ENCODE data around the gene GDPGP1. TPM values are rescaled to one million over a fixed set of nuclear protein-coding genes. Genes with fewer than 3 reads are reported as not detected.

Gene GDPGP1
- total and polyA plus RNA-seq, 9 of the 15 experiments (the other 6 are each of a cell fraction or from before 2014, with no cell fraction given) = 0.78 to 6.1 (median 2.8) TPM

DNA sequence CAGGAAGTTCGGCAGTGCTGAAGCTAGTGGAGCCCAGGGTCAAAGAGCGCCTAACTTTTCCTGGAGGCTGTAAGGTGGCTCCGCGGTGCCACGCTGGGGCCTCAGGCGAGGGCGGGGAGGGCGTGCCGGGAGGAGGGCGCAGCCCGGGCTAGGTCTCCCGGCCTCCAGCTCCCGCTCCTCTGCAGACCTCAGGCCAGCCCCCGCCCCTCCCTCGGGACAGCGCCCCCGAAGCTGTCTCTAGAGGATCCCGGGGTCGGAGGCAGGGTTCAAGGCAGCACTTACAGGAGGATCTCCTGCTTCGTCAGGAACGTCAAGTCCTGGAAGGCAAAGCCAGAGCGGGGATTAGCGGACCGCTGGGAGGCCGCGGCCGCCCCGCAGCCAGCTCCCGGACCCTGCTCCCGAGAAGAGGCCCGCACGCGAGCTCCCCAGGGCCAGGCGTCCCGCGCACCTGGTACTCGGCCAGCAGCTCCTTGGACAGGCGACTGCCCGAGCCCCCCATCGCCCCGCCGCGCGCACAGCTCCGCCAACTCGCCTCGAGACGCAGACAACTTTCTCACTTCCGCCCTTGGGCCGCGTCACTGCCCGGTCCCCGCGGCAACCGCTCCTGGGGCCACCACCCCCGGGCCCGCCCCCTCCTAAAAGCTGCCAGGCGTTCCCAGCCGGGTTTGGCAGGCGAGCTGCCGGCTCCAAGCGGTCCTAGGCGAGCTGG lies 468 bp upstream of the GDPGP1 start, which contains the start of gene CIB1:
Gene CIB1 (minus strand): TSS at position 555 of the 709 bp plus-strand sequence. CDS start 56 bp downstream, at position 499.
- DNase-seq (ENCODE audit: extremely low read depth in 1 of 4, low spot score in 3 of 4) = peak; percentile 97 to 98 (median 98)
- ChIA-PET CTCF (ENCODE audit: low intra/inter-chr PET ratio) (interaction anchor here (0.5 to 1.4 kb wide), 3 partner anchors 73 to 91 kb away, joined by 3 to 8 read pairs (median 4); no protein-coding TSS in a partner anchor), POLR2A (interaction anchor here (0.5 to 2.0 kb wide), 19 partner anchors 8 to 672 kb away, joined by 3 to 15 read pairs (median 4); partner anchors contain the start of genes IDH2, SEMA4B and TTLL13)
- H3K9me3 ChIP-seq (replicated peaks; ENCODE audit: control insufficient read depth, insufficient read depth, low read depth, low read length) = no peaks in the 10 kb centered on the region
- no peaks in the 10 kb centered on the region for H3K27me3 ChIP-seq (ENCODE audit: control insufficient read depth in 2 of 2, insufficient read depth in 2 of 2, low read length in 2 of 2)
- 0 out of 2 replicates have a peak, but pooled peaks cover 4% of the 10 kb centered on the region for H4K20me1 ChIP-seq (replicated peaks; ENCODE audit: control insufficient read depth, insufficient read depth, low read length)
- H2AFZ ChIP-seq (ENCODE audit: low read depth, low read length) = peak within 1 kb of the TSS; percentile 93
- in situ Hi-C loops (cut with MboI) (loop anchor here (10.0 kb wide), 1 partner anchor 449 kb away; no protein-coding TSS in a partner anchor), intact Hi-C loops (cut with micrococcal nuclease) (loop anchor here (1.0 to 5.0 kb wide), 3 partner anchors 33 to 90 kb away; no protein-coding TSS in a partner anchor)
- peak within 1 kb of the TSS; percentile 79 to 93 for H3K9ac ChIP-seq (ENCODE audit: insufficient read depth in 1 of 2, low read depth in 2 of 2, low read length in 2 of 2)
- under 1% methylated on average over 43 of the region's 63 CpGs for WGBS (ENCODE audit: insufficient coverage, low coverage, missing lambda C conversion rate)
- H3K4me2 ChIP-seq (ENCODE audit: insufficient read depth, low read length) = peak within 1 kb of the TSS; percentile 94
- H3K9me1 ChIP-seq (ENCODE audit: control insufficient read depth, insufficient read depth, low read length) = no peaks in the 10 kb centered on the region
- peak within 1 kb of the TSS; percentile 78 for H3K4me3 ChIP-seq
- H3K4me1 ChIP-seq (replicated peaks in 1 of 2; ENCODE audit: control insufficient read depth in 2 of 2, insufficient read depth in 2 of 2, low read length in 2 of 2) = peaks cover 7 to 35% of the 10 kb centered on the region in 2 experiments; a peak in 3 of 5 replicates
- peak within 1 kb of the TSS; percentile 83 for H3K27ac ChIP-seq (ENCODE audit: extremely low read depth, low read depth, low read length)
- H3K36me3 ChIP-seq (ENCODE audit: control insufficient read depth, insufficient read depth, low read length) = peaks cover 54% of the 10 kb centered on the region
- BruUV-seq (replicated peaks) = TSS peak; percentile 55
- peak; percentile 87 for FAIRE-seq
- peaks cover 32% of the 10 kb centered on the region for H3K79me2 ChIP-seq (ENCODE audit: control insufficient read depth, insufficient read depth, low read length)
- peak; percentile 96 for ATAC-seq
- TF ChIP-seq HNRNPL (IDR thresholded peaks at IDR 0.05; ENCODE audit: low read depth, low read length) (peak; percentile 64; the same call in 1 of the 2 replicates), ZC3H8 (IDR thresholded peaks at IDR 0.05) (no peak), DACH1 (IDR thresholded peaks at IDR 0.05; ENCODE audit: partially characterized antibody) (peak; percentile 7), NFATC3 (IDR thresholded peaks at IDR 0.05) (peak; percentile 98), ZBTB40 (IDR thresholded peaks at IDR 0.05) (peak; percentile 38), ZBTB40 (CRISPR knock-in tag; IDR thresholded peaks at IDR 0.05) (no peak), PYGO2 (tag; IDR thresholded peaks at IDR 0.05) (no peak), RNF2 (IDR thresholded peaks at IDR 0.05) (peak; percentile 46; the same call in 1 of the 2 replicates)

Data from K562 (cell line).